Cardiac muscle cell (in vitro differentiated cells and primary cell): ENCODE results near the gene SMIM14. TPM values are rescaled to one million over a fixed set of nuclear protein-coding genes. Genes with fewer than 3 reads are reported as not detected.
A peak's percentile ranks its signal among the peaks of the same experiment; 100 is the strongest.

Source experiments
- DNase-seq, 2 donors: peaks; one replicate each; pipeline versions ENCODE4 v3.0.0 to v3.0.0-alpha.2; 2010 to 2017; ENCODE audit warnings: low read depth in 1 of 2, low spot score in 1 of 2
- H3K27ac ChIP-seq: fragments of 200-600 bp; sonication (generic); 2 replicates; pipeline ENCODE4 v1.5.1; 2016
- H3K27me3 ChIP-seq: fragments of 200-600 bp; sonication (generic); 2 replicates; pipeline ENCODE4 v1.6.0; 2016; ENCODE audit warnings: control low read depth
- H3K36me3 ChIP-seq: fragments of 200-600 bp; sonication (generic); 2 replicates; pipeline ENCODE4 v1.5.1; 2016; ENCODE audit warnings: control low read depth
- H3K4me1 ChIP-seq: fragments of 200-600 bp; sonication (generic); 2 replicates; pipeline ENCODE4 v1.8.1; 2017; ENCODE audit warnings: low read depth, mild to moderate bottlenecking, mixed run types
- H3K4me3 ChIP-seq: fragments of 200-600 bp; sonication (generic); 2 replicates; pipeline ENCODE4 v1.5.1; 2016; ENCODE audit warnings: mild to moderate bottlenecking
- H3K9me3 ChIP-seq: fragments of 200-600 bp; sonication (generic); 2 replicates; pipeline ENCODE4 v1.5.1; 2017; ENCODE audit warnings: low read depth, mild to moderate bottlenecking, control low read depth
- polyA plus RNA-seq: library from polyadenylated mRNA; unstranded; fragments of >200 nt; fragmentation: Nextera tagmentation; extraction: Ambion mirVana; gene quantifications from 2 replicates; pipeline ENCODE4 v1.2.1, GENCODE V29; 2016
- total RNA-seq: library from RNA; depleted of rRNA; stranded (reverse); fragments of >200 nt; gene quantifications from 2 replicates; pipeline ENCODE4 v1.2.3, GENCODE V29; 2016
- TF ChIP-seq, protein P1 (sequence below): IDR thresholded peaks from 2 replicates; pipeline ENCODE4 v1.5.1; 2012; ENCODE audit warnings: low read depth, mild to moderate bottlenecking, low read length

The SMIM14 gene
- total and polyA plus RNA-seq, 2 experiments from 2014 or later, result 5.2 to 35.9 TPM

DNA sequence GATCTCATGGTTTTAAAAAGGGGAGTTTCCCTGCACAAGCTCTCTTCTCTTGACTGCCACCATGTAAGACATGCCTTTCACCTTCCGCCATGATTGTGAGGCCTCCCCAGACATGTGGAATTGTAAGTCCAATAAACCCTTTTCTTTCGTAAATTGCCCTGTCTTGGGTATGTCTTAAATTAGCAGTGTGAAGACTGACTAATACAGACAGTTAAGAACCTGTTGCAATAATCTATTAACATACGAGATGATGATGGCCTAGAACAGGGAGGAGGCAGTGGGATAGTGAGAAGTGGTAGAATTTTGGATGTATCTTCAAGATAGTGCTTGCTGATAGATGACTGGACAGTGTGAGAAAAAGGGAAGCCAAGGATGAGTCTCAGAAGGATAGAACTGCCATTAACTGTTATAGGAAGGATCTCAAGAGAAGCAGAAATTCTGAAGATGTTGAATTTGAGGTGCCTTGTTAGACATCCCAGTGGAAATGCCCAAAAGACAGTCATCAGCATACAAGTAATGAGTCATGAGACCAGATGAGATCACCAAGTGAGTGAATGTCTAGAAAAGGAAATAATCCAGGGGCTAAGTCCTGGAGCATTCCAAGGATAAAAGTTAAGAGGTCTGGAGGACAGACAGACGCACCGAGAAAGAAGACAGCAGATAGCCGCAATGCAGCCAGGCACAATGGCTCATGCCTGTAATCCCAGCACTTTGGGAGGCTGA lies 72.6 kb downstream of the SMIM14 start:
- Histone ChIP-seq H3K27me3 (no peaks in the 10 kb centered on the region), H3K27ac (no peak overlapping the region), H3K4me3 (no peak overlapping the region), H3K36me3 (peaks cover 2% of the 10 kb centered on the region), H3K9me3 (no peaks in the 10 kb centered on the region), H3K4me1 (no peaks in the 10 kb centered on the region)
- TF ChIP-seq, protein P1, sequence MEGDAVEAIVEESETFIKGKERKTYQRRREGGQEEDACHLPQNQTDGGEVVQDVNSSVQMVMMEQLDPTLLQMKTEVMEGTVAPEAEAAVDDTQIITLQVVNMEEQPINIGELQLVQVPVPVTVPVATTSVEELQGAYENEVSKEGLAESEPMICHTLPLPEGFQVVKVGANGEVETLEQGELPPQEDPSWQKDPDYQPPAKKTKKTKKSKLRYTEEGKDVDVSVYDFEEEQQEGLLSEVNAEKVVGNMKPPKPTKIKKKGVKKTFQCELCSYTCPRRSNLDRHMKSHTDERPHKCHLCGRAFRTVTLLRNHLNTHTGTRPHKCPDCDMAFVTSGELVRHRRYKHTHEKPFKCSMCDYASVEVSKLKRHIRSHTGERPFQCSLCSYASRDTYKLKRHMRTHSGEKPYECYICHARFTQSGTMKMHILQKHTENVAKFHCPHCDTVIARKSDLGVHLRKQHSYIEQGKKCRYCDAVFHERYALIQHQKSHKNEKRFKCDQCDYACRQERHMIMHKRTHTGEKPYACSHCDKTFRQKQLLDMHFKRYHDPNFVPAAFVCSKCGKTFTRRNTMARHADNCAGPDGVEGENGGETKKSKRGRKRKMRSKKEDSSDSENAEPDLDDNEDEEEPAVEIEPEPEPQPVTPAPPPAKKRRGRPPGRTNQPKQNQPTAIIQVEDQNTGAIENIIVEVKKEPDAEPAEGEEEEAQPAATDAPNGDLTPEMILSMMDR, result no peak
- peak in 1 of 2 donors; percentile 69 for DNase-seq

DNA sequence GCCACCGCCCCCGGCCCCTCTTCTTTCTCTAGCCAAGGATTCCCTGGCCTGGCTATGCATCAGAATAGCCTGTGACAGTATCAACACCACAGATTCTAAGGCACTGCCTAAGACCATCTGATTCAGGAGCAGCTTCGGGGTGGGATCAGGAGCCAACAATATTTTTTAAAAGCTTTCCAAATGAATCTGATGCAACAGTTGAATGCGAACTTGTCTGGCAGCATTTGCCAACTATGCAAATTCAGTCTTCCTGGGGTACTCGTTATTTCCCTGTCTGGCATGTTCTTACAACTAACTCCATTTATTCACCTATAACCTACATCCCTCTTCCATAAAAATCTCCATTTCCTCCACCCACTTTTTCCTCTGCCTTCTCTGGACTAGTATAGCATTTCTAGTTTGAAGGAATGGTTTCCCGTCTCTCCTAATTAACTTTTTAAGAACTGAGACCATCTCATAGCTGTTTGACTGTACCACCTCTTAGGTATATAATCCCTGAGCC lies 75.3 kb downstream of the SMIM14 start:
- no peaks in the 10 kb centered on the region for H3K27me3 ChIP-seq
- H3K27ac ChIP-seq, result no peak overlapping the region
- peaks cover 2% of the 10 kb centered on the region for H3K36me3 ChIP-seq
- H3K4me3 ChIP-seq, result no peak overlapping the region
- TF ChIP-seq, protein P1, result no peak
- DNase-seq, result peak in 1 of 2 donors; percentile 21
- H3K9me3 ChIP-seq, result no peaks in the 10 kb centered on the region
- H3K4me1 ChIP-seq, result peaks cover 6% of the 10 kb centered on the region

DNA sequence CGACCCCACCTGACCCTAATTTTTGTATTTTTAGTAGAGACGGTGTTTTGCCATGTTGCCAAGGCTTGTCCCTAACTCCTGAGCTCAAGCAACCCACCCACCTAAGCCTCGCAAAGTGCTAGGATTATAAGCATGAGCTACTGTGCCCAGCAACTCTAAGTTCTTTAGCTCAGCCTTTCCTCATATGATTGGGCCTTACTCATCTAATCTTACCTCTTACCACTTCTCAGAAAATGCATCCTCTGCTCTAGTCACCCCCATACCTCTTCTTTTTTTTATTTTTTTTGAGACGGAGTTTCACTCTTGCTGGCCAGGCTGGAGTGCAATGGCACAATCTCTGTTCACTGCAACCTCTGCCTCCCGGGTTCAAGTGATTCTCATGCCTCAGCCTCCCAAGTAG lies 75.9 kb downstream of the SMIM14 start:
- Histone ChIP-seq H3K36me3 (peaks cover 2% of the 10 kb centered on the region), H3K27me3 (no peaks in the 10 kb centered on the region), H3K9me3 (no peaks in the 10 kb centered on the region), H3K4me1 (peaks cover 12% of the 10 kb centered on the region), H3K4me3 (no peak overlapping the region), H3K27ac (no peak overlapping the region)
- no peak for DNase-seq
- TF ChIP-seq, protein P1, result no peak

DNA sequence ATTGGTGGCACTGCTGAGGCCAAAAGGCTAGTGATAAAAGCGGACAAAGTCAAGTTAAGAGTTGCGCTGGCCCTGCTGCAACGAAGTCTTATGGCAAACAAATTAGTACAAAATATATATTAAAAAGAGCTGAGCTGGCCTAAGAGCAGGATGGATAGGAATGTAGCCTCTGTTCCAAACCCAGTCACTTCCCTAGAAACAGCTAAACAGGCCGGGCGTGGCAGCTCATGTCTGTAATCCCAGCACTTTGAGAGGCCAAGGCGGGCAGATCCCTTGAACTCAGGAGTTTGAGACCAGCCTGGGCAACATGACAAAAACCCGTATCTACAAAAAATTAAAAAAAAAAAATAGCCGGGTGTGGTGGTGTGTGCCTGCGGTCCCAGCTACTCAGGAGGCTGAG lies 79.0 kb downstream of the SMIM14 start:
- Histone ChIP-seq H3K4me1 (peaks cover 18% of the 10 kb centered on the region), H3K36me3 (no peaks in the 10 kb centered on the region), H3K9me3 (no peaks in the 10 kb centered on the region), H3K27ac (peak overlapping the region; percentile 67), H3K4me3 (no peak overlapping the region), H3K27me3 (no peaks in the 10 kb centered on the region)
- DNase-seq, result peak in 1 of 2 donors; percentile 35
- TF ChIP-seq, protein P1, result no peak

DNA sequence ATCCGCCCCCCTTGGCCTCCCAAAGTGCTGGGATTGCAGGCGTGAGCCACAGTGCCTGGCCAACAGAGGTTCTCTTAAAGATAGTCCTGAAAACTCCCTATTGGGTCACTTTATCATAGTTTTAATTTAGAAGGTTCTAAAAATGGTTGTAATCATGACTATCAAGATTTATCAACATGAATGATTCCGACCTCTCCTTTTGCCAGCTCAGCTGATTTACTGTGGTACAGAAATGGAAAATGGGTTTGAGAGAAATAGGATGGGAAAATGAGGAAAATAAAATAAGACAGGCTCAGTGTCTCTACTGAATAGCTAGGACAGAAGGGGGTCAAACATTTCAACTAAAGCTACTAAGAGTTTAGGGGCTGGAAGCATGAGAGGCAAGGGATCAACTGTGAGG lies 83.2 kb downstream of the SMIM14 start:
- no peak for DNase-seq
- peaks cover 6% of the 10 kb centered on the region for H3K36me3 ChIP-seq
- peaks cover 18% of the 10 kb centered on the region for H3K4me1 ChIP-seq
- no peak overlapping the region for H3K4me3 ChIP-seq
- H3K9me3 ChIP-seq, result no peaks in the 10 kb centered on the region
- H3K27me3 ChIP-seq, result no peaks in the 10 kb centered on the region
- H3K27ac ChIP-seq, result no peak overlapping the region
- TF ChIP-seq, protein P1, result no peak
